ENCODE measurements around the gene PELO.

The PELO gene

GRCh38 chr5:52829664-52830063 lies 41.9 kb downstream of the PELO start:
- DNase-seq (ENCODE audit: low read depth in 2 of 2): no peak

GRCh38 chr5:52830650-52831049 lies 42.9 kb downstream of the PELO start:
- DNase-seq (ENCODE audit: low read depth in 2 of 2): no peak

- DNase-seq (ENCODE audit: low read depth in 2 of 2): no peak
These were observed 44.2 kb downstream of the PELO start for GRCh38 chr5:52831786-52832511.

DNA sequence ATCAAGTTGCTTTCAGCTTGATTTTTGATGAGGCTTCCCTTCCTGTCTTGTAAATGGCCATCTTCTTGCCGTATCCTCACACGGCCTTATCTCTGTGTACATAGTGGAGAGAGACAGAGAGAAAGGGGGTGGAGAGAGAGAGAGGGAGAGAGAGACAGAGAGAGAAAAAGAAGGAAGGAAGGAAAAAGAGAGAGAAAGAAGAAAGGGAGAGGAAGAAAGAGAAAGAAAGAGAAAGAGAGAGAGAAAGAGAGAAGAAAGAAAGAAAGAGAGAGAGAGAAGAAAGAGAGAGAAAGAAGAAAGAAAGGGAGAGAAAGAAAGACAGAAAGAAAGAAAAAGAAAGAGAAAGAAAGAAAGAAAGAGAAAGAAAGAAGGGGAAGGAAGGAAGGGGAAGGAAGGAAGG lies 46.6 kb downstream of the PELO start:
- DNase-seq (ENCODE audit: low read depth in 2 of 2): no peak

DNA sequence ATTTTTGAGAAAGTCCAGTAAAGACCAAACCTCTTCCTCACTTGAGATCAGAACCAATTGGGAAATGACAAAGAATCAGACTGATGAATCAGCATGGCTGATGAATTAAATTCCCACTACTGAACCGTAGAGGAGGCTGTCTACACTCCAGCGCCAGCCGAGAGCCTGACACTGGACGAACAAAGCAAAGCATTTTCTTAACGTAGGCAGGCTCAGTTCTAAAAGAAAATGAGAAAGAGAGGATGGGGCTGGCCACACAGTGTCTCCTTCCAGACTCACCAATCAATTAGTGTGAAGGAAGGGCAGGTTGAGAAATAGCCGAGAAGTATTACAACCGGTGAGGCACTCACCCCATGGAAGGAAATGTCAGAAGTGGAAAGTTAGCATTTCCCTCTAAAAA lies 49.4 kb downstream of the PELO start:
- no peak for DNase-seq (ENCODE audit: low read depth in 2 of 2)
